Mucosa of rectum (tissue), 2 donors: Measurements from ENCODE around the gene ZNF202.
"Not testable (repeated sequence)": the region's sequence is repeated elsewhere in the genome, so short reads cannot be mapped to it uniquely, and the experiment has no call there.

ENCODE experiments used
- H3K27ac ChIP-seq, 2 donors: one replicate each; pipeline ENCODE4 v1.7.0; 2013; ENCODE audit warnings: inconsistent platforms in 2 of 2, low read depth in 2 of 2, low read length in 2 of 2
- H3K27me3 ChIP-seq, 2 donors: one replicate each; pipeline ENCODE4 v1.7.0; 2013; ENCODE audit warnings: low read length in 2 of 2; ENCODE audit not compliant: control insufficient read depth in 2 of 2, insufficient read depth in 2 of 2
- H3K36me3 ChIP-seq, 2 donors: one replicate each; pipeline ENCODE4 v1.7.0; 2013; ENCODE audit warnings: low read length in 2 of 2; ENCODE audit not compliant: control insufficient read depth in 2 of 2, insufficient read depth in 2 of 2
- H3K4me1 ChIP-seq, 2 donors: one replicate each; pipeline ENCODE4 v1.7.0; 2013; ENCODE audit warnings: low read length in 2 of 2, mild to moderate bottlenecking in 1 of 2; ENCODE audit not compliant: control insufficient read depth in 2 of 2, insufficient read depth in 2 of 2
- H3K4me3 ChIP-seq, 2 donors: one replicate each; pipeline ENCODE4 v1.7.0; 2013; ENCODE audit warnings: low read length in 2 of 2
- H3K9ac ChIP-seq, 2 donors: one replicate each; pipeline ENCODE4 v1.7.0; 2013; ENCODE audit warnings: low read length in 2 of 2, low read depth in 1 of 2, mild to moderate bottlenecking in 1 of 2
- H3K9me3 ChIP-seq, 2 donors: one replicate each; pipeline ENCODE4 v1.7.0; 2013; ENCODE audit warnings: low read length in 2 of 2; ENCODE audit not compliant: control insufficient read depth in 2 of 2
- donor health status: healthy.
- donor health status: Normal muscosa, but diverticular disease.

Gene ZNF202

GRCh38 chr11:123712627-123713026 lies 28.8 kb downstream of the ZNF202 start:
- not testable (repeated sequence) for H3K27me3 ChIP-seq, H3K9ac ChIP-seq, H3K36me3 ChIP-seq, H3K4me1 ChIP-seq, H3K4me3 ChIP-seq, H3K27ac ChIP-seq, H3K9me3 ChIP-seq

- Histone ChIP-seq H3K4me1 (no peaks in the 10 kb centered on the region), H3K9ac (no peak overlapping the region), H3K27me3 (no peaks in the 10 kb centered on the region), H3K9me3 (no peaks in the 10 kb centered on the region), H3K27ac (no peak overlapping the region), H3K4me3 (no peak overlapping the region), H3K36me3 (no peaks in the 10 kb centered on the region)
Observed at GRCh38 chr11:123707606-123708205, 33.8 kb downstream of the ZNF202 start.

- no peak overlapping the region for H3K4me3 ChIP-seq
- H3K36me3 ChIP-seq, result no peaks in the 10 kb centered on the region
- H3K27me3 ChIP-seq, result no peaks in the 10 kb centered on the region
- H3K4me1 ChIP-seq, result no peaks in the 10 kb centered on the region
- no peak overlapping the region for H3K27ac ChIP-seq
- no peak overlapping the region for H3K9ac ChIP-seq
- no peaks in the 10 kb centered on the region for H3K9me3 ChIP-seq
Observed at GRCh38 chr11:123707206-123707605, 34.3 kb downstream of the ZNF202 start.

GRCh38 chr11:123704341-123704740 lies 37.1 kb downstream of the ZNF202 start:
- Histone ChIP-seq H3K27me3 (no peaks in the 10 kb centered on the region), H3K27ac (no peak overlapping the region), H3K9ac (no peak overlapping the region), H3K9me3 (no peaks in the 10 kb centered on the region), H3K4me1 (no peaks in the 10 kb centered on the region), H3K4me3 (no peak overlapping the region), H3K36me3 (no peaks in the 10 kb centered on the region)

- Histone ChIP-seq H3K27me3 (no peaks in the 10 kb centered on the region), H3K9me3 (no peaks in the 10 kb centered on the region), H3K36me3 (no peaks in the 10 kb centered on the region), H3K4me3 (no peak overlapping the region), H3K27ac (no peak overlapping the region), H3K4me1 (no peaks in the 10 kb centered on the region), H3K9ac (no peak overlapping the region)
Observed at GRCh38 chr11:123702696-123703095, 38.8 kb downstream of the ZNF202 start.

- H3K4me3 ChIP-seq, result no peak overlapping the region
- H3K9me3 ChIP-seq, result no peaks in the 10 kb centered on the region
- no peaks in the 10 kb centered on the region for H3K4me1 ChIP-seq
- no peaks in the 10 kb centered on the region for H3K27me3 ChIP-seq
- no peaks in the 10 kb centered on the region for H3K36me3 ChIP-seq
- no peak overlapping the region for H3K27ac ChIP-seq
- no peak overlapping the region for H3K9ac ChIP-seq
Observed at GRCh38 chr11:123702139-123702538, 39.3 kb downstream of the ZNF202 start.

GRCh38 chr11:123700772-123701171 lies 40.7 kb downstream of the ZNF202 start:
- Histone ChIP-seq H3K9ac (no peak overlapping the region), H3K9me3 (no peaks in the 10 kb centered on the region), H3K27me3 (no peaks in the 10 kb centered on the region), H3K4me3 (no peak overlapping the region), H3K4me1 (no peaks in the 10 kb centered on the region), H3K36me3 (no peaks in the 10 kb centered on the region), H3K27ac (no peak overlapping the region)

- Histone ChIP-seq H3K27ac (no peak overlapping the region), H3K9me3 (no peaks in the 10 kb centered on the region), H3K4me3 (no peak overlapping the region), H3K27me3 (no peaks in the 10 kb centered on the region), H3K9ac (no peak overlapping the region), H3K36me3 (no peaks in the 10 kb centered on the region), H3K4me1 (no peaks in the 10 kb centered on the region)
Observed at GRCh38 chr11:123698546-123699127, 42.8 kb downstream of the ZNF202 start.

- Histone ChIP-seq H3K27ac (no peak overlapping the region), H3K9ac (no peak overlapping the region), H3K4me3 (no peak overlapping the region), H3K9me3 (no peaks in the 10 kb centered on the region), H3K36me3 (no peaks in the 10 kb centered on the region), H3K4me1 (no peaks in the 10 kb centered on the region), H3K27me3 (peaks cover 0 to 3% of the 10 kb centered on the region in 2 donors)
Observed at GRCh38 chr11:123696183-123696582, 45.3 kb downstream of the ZNF202 start.

- Histone ChIP-seq H3K27me3 (peaks cover 3% of the 10 kb centered on the region in 2 donors), H3K4me1 (no peaks in the 10 kb centered on the region), H3K27ac (no peak overlapping the region), H3K9me3 (no peaks in the 10 kb centered on the region), H3K36me3 (no peaks in the 10 kb centered on the region), H3K9ac (no peak overlapping the region), H3K4me3 (no peak overlapping the region)
Observed at GRCh38 chr11:123695231-123695630, 46.2 kb downstream of the ZNF202 start.
